GM21717 (cell line): Measurements from ENCODE around the gene MAPK1.
"Not testable (repeated sequence)": the region's sequence is repeated elsewhere in the genome, so short reads cannot be mapped to it uniquely, and the experiment has no call there.

Source experiments
- ATAC-seq: cut with Tn5 transposase; IDR thresholded peaks from one replicate; pipeline ENCODE4 v1.9.1; 2021; ENCODE audit warnings: mild to moderate bottlenecking, moderate library complexity; ENCODE audit not compliant: unreplicated experiment

MAPK1 gene

DNA sequence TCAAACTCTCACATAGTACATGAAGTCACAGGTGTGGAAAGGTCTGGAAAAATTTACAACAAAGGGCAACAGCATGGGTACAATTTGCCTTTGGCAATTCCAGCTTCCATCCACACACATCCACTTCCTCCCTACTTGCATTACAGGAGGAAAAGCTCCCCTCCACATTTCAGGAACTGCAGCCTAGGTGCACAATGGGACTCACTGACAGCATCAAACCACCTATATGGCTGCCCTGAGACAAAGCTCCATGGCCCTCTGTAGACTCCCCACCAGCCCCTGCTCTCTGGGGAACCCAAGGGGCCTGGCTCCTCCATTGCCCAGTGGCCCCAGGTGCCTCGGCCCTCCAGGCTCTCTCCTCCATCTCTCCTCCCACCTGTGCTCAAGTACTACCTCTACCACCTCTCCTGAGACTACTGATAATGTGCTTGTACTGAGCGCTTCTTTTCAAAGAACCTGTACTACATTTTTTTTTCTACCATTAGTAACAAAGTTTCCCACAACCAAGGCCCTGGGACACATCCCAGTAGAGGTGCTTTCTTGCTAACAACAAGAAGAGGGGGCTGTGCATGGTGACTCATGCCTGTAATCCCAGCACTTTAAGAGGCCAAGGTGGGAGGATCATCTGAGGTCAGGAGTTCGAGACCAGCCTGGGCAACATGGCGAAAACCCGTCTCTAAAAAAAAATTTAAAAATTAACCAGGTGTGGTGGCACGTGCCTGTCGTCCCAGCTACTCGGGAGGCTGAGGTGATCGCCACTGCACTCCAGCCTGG lies 136.7 kb downstream of the MAPK1 start:
- no peak for ATAC-seq

DNA sequence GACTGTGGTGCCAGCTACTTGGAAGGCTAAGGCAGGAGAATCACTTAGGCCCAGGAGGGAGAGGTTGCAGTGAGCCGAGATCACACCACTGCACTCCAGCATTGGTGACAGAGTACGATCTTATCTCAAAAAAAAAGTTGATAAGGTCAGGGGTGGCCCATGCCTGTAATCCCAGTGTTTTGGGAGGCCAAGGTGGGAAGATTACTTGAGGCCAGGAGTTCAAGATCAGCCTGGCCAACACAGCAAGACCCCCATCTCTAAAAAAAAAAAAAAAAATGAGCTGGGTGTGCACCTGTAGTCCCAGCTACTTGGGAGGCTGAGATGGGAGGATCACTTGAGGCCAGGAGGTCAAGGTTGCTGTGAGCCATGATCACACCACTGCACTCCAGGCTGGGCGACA lies 138.3 kb downstream of the MAPK1 start:
- not testable (repeated sequence) for ATAC-seq

DNA sequence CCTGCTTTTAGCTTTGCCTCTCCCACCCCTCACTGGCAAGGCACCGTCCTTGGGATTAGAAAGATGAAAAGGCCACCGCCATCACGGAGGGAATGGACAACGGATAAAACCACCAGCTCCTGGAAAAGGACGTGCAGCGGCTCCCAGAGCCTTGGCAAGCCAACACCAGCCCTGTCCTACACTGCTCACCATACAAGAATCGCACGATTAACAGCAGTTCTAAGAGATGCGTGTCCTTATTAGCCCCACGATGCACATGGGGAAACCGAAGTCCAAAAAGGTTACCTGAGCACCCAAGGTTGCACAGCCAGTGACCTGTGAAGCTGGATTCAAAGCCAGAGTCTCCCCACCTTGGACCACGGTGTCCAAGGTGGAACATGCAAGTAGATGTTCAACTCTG lies 139.2 kb downstream of the MAPK1 start:
- no peak for ATAC-seq

DNA sequence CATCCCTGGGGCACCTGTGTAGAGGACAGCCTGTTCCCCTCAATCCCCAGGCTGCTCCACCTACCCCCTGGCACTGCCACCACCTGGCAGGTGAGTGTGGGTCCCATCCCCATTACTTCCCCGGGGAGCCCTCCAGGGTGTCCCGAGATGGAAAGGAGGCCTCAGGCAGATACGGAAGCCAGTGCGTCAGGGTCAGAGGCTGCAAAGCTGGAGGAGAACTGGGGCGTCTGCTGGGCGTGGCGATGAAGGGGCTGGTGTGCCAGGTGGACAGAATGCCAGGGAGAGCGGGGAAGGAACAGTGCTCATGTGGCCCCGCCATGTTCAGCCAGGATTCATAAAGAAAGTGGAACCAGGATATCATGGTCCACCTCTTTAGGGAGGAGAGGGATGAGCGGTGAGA lies 139.7 kb downstream of the MAPK1 start:
- ATAC-seq, result no peak

DNA sequence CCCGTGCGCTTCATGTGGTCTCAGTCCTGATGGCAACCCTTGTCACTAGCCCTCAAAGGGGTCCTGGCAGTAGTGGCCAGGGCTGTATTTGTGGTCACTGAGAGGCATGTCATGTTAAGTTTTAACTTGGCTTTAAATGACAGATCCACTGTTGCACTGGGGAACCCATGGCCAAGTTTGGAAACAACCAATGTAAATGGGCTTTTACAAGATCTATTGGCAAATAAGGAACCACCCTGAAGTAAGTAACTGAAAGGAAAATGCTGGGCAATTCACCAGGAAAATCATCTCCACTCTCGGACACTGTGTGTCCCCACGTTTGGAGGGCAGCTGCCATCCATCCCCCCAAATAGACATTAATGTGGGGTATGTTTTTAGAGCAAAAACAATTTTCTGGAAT lies 140.3 kb downstream of the MAPK1 start:
- no peak for ATAC-seq

DNA sequence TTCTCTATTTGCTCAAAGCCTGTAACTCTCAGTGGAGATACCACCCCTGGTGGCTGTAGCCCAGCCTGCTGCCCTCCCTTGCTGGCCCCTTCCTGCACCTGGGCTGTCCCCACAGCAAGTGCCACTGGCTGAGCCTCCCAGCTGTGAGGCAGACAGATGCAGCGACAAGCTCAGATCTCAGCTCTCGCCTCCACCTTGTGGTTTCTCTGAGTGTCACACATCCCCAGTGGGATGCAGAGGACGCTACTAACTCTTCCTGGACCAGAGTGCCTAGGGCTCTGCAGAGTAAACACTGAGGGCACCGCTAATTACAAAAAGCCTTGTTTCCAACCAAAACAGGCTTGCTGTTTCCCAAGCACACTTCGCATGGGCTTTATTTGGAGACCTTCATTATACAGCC lies 140.8 kb downstream of the MAPK1 start:
- ATAC-seq, result no peak

DNA sequence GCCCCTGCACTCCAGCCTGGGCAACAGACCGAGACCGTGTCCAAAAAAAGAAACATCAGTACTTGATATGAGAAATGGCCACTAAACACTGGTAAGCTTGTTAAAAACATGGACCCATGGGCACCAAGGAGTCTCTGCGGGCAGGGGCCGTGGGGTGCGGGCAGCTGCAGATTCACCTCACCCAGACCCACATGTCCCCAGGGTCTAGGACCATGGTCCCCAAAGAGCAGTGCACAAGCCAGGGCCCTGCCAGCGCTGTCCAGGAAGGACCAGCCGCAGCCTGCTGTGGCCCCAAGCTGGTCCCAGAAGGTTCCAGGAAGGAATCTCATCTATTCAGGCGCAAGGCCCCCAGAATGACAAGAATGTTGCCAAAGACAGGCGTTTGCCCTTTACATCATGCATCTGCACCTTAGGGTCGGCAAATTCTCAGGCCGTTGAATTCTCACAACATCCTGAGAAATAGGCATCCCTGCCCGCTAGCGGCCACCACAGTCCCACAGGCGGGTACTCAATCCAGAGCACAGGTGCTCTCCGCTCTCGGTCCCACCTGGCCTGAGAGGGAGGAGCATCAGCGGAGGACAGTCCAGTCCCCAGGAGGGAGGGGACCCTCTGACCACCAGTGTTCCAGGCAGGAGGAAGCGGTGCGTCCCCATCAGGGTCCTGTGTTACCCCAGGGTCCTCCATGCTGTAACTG lies 141.3 kb downstream of the MAPK1 start:
- no peak for ATAC-seq

DNA sequence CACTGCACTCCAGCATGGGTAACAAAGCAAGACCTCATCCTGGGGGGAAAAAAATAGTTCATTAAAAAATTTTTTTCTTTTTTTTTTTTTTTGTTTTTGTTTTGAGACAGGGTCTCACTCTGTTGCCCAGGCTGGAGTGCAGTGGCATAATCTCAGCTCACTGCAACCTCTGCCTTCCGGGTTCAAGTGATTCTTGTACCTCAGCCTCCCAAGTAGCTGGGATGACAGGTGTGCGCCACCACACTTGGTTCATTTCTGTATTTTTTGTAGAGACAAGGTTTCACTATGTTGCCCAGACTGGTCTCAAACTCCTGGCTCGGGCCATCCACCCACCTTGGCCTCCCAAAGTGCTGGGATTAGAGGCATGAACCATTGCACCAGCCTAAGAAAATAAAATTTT lies 142.9 kb downstream of the MAPK1 start:
- ATAC-seq, result not testable (repeated sequence)

DNA sequence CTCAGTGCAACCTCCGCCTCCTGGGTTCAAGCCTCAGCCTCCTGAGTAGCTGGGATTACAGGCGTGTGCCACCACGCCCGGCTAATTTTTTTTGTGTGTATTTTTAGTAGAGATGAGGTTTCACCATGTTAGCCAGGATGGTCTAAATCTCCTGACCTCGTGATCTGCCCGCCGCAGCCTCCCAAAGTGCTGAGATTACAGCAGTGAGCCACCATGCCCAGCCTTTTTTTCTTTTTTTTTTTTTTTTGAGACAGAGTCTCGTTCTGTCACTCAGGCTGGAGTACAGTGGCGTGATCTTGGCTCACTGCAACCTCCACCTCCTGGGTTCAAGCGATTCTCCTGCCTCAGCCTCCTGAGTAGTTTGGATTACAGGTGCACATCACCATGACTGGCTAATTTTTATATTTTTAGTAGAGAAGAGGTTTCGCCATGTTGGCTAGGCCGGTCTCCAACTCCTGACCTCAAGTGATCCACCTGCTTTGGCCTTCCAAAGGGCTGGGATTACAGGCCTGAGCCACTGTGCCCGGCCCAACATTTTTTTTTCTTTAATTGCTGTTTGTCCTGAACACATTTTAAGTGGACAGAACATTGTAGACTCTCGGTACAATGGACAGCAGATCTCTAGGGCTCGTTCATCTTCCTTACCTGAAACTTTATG lies 146.1 kb downstream of the MAPK1 start:
- not testable (repeated sequence) for ATAC-seq

DNA sequence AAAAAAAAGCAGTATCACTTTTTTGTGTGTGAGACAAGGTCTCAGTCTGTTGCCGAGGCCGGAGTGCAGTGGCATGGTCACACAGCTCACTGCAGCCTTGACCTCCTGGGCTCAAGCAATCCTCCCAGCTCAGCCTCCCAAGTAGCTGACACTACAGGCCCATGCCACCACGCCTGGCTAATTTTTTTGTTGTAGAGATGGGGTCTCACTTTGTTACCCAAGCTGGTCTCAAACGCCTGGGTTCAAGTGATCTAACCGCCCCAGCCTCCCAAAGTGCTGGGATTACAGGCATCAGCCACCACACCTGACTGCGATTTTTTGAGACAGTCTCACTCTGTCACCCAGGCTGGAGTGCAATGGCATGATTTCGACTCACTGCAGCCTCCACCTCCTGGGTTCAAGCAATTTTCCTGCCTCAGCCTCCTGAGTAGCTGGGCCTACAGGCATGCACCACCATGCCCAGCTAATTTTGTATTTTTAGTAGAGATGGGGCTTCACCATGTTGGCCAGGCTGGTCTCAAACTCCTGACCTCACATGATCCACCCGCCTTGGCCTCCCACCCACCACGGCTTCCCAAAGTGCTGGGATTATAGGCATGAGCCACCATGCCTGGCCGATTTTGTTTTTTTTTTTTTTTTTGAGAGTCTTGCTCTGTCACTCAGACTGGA lies 147.1 kb downstream of the MAPK1 start:
- not testable (repeated sequence) for ATAC-seq

DNA sequence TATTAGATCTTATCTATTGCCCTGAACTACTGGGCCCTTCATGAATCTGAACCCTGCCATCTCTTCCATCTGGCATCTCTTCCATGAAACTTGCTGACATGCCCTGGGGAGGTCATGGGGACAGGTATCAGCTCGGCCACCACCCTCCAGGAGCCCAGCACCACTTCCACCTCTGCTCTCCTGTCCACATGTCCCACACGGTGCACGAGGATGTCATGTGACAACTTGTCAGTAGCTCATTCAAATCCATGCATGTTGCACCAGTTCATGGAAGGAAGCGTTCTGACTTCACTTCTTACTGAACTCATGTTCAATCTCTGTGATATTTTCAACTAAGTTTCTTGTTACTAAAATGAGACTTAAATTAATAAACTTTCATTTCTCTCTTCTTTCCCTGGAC lies 148.4 kb downstream of the MAPK1 start:
- ATAC-seq, result no peak

DNA sequence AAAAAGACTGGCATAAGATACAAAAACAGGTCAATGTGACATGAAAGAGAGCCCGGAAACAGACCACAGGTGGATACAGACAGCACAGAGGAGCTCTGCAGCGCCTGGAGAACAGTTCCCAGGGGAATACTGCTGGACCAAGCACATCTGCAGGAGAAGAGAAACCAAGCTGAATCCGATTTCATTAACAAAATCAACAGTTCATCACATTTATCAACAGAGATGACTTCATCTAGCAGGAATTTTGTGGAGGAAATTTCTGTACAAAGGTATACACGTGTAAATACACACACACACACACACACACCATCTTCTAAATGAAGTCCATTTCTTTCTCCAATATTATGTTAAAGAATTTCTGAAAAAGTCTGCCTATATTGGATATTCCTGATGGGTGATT lies 148.9 kb downstream of the MAPK1 start:
- ATAC-seq, result no peak

DNA sequence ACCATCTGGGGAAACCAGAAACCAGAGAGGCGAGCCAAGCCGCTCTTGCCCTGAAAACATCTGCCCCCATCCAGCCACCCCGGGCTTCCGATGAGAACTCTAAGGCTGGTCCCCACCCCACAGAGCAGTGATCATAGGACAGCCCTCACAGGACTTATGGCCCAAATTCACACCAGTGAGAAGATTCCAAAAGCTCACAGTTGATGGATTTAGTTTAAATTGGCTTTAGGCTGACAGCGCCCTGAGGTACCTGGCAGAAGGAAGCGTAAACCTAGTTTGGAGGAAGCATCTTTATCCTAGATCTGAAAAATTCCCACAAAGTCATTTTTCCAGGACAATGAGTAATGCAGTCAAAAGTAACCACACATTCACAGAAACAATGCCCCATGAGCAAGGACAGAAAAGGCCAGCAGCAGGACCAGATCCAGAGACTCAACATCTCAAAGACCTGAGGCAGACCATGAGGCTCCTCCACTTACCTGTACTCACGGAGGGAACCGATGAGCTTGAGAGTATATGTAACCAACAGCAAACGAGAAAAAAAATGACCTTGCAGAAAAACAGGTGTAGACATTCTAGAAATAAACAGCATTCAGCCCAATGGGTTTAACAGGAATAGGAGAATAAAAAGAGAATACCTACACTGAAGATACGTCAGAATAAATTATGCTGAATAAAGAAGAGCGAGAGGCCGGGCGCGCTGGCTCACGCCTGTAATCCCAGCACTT lies 150.9 kb downstream of the MAPK1 start:
- not testable (repeated sequence) for ATAC-seq

DNA sequence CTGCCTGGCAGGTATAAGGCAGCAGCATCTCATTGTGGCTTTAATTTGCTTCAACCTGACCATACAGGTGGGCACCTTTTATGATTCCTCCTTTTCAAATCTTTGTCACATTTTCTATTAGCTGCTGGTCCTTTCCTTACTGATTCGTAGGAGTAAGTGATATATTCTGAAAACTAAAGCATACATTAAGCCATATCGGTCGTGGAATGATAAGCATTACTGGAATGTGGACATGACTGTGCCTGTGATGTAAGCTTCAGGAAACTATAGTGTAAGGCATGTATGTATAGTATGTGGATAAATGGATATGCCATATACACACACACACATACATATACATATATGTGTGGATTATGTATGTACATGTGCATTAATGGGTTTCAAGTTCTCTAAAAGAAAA lies 152.7 kb downstream of the MAPK1 start:
- ATAC-seq, result no peak

DNA sequence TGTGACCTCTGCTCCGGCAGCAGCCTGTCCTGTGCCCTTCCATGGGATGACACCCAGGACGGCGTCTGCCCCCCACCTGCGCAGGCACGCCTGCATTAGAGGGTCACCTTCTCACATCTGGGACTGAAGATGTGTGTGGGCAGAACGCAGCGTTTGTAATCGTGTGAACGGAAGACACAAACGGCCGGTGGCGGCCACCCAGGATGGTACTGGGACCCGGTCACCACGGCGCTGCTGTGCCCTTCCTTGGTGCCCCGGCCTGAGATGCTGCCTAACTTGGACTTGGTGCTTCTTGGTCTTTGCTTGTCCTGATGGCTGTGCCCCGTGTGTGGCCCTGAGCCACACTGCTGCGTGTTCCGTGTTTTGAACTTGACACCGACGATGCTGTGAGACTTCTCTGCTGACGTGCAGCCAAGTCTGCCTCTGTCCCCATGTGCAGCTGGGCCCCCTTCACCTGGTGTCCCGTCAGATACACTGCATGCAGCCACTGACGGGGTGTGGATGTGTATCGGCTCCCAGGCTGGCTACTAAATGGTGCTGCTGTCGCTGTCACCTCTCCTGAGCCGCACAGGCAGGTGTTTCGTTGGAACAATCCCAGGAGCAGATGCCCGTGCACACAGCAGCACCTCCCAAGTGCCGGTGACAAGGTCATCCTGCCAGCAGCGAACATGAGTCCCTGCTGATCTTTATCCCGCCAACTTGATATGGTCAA lies 153.2 kb downstream of the MAPK1 start:
- no peak for ATAC-seq

DNA sequence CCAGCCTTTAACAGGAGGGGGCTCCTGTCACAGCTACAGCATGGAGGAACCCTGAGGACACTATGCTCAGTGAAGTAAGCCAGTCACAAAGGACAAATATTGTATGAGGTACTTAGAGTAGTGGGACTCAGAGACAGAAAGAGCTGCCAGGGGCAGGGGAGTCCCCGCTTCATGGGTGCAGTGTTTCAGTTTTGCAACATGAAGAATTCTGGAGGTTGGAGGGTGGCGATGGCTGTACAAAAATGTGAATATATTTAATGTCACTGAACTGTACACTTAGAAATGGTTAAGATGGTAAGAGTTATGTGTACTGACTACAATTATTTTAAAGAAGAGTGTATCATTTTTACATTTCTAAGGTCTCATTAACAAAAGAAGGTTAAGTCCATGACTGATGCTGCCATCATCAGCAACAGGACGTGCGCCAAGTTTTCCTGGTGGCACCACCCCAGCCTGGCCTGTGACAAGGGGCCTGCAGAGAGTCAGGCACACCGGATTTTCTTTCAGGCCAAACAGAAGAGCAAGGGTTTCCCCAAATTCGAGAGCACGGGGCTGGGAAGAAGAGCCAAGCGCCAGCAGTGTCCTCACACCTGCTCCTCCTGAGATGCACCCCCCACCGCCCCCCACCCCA lies 153.9 kb downstream of the MAPK1 start:
- ATAC-seq, result no peak

DNA sequence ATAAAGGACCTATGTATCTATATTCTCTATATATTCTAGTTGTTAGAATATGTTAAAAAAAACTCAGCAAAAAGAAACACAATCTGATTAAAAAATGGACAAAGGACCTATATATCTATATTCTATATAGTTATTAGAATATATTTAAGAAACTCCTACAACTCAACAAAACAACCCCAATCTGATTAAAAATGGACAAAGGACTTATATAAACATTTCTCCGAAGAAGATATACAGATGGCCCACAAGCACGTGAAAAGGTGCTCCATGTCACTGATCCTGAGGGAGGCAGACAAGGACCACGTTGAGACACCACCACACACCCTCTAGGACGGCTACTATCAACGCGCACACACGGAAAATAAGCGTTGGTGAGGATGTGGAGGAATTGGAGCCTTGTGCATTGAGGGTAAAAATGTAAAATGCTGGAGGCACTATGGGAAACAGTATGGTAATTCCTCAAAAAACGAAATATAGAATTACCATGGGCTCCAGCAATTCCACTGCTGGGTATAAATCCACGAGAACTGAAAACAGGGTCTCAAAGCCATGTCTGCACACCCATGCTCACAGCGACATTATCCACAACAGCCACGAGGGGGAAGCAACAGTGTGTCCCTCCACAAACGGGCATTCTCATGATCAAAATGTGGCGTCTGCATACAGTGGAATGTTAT lies 154.6 kb downstream of the MAPK1 start:
- ATAC-seq, result no peak

DNA sequence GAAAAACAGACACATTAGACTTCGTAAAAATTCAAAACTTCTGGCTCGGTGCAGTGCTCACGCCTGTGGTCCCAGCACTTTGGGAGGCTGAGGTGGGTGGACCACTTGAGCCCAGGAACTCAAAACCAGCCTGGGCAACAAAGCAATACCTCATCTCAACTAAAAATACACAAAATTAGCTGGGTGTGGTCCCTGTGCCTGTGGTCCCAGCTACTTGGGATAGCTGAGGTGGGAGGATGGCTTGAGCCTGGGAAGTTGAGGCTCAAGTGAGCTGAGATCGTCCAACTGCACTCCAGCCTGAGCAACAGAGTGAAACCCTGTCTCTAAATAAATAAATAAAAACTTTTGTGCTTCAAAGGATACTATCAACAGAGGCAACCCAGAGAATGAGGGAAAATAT lies 155.6 kb downstream of the MAPK1 start:
- no peak for ATAC-seq

DNA sequence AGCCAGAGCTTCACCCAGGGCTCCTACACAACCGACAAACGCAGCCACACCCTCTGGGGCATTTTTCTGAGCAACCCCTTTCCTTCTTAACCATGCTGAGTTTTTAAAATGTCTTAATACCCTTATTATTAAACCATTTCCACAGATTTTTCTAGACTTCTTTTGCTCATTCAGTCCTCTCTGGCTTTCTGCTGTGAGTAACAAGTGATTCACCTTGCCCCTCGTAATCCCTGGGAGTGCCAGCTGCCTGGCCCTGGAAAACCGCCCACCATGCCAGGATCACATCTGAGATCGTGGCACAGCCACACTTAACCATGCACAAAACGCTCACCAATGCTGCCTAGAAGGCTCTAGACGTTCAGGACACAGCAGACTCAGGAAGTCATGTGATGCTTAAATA lies 157.3 kb downstream of the MAPK1 start:
- no peak for ATAC-seq
